DND-41 (cell line): ENCODE results near the gene OBSCN.

ENCODE experiments used
- CTCF ChIP-seq: IDR thresholded peaks from 2 replicates; pipeline ENCODE4 v1.5.1; 2012; ENCODE audit warnings: borderline replicate concordance, low read length, moderate library complexity, mild to moderate bottlenecking; ENCODE audit not compliant: poor library complexity, severe bottlenecking; ENCODE audit errors: extremely low read depth
- EZH2 ChIP-seq: IDR thresholded peaks from 3 replicates; pipeline ENCODE4 v1.6.1; 2012; ENCODE audit warnings: borderline replicate concordance, low read depth, mild to moderate bottlenecking, moderate library complexity, low read length, inconsistent platforms; ENCODE audit not compliant: severe bottlenecking

GRCh38 chr1:228166170-228166936, 41.5 kb upstream of the OBSCN start:
- peak; percentile 56 for TF ChIP-seq CTCF
- no peak for TF ChIP-seq EZH2
